GM18870 (cell line): ENCODE measurements around the gene TAX1BP3.
A peak's percentile ranks its signal among the peaks of the same experiment; 100 is the strongest.

Experiments
- ATAC-seq: cut with Tn5 transposase; IDR thresholded peaks from one replicate; pipeline ENCODE4 v1.9.1; 2021; ENCODE audit warnings: moderate library complexity; ENCODE audit not compliant: unreplicated experiment

TAX1BP3 gene

GRCh38 chr17:3659541-3660111, 8.8 kb downstream of the TAX1BP3 start:
- ATAC-seq = no peak

GRCh38 chr17:3658784-3659449, 9.5 kb downstream of the TAX1BP3 start:
- ATAC-seq = no peak

- ATAC-seq = no peak
Observed at GRCh38 chr17:3657874-3658783, 10.2 kb downstream of the TAX1BP3 start.

GRCh38 chr17:3657588-3657869, 10.8 kb downstream of the TAX1BP3 start:
- ATAC-seq = no peak

GRCh38 chr17:3656755-3657587, 11.4 kb downstream of the TAX1BP3 start:
- no peak for ATAC-seq

GRCh38 chr17:3656353-3656752, 12.0 kb downstream of the TAX1BP3 start:
- no peak for ATAC-seq

- ATAC-seq = no peak
Observed at GRCh38 chr17:3655766-3656165, 12.6 kb downstream of the TAX1BP3 start.

GRCh38 chr17:3647769-3648555, 20.4 kb downstream of the TAX1BP3 start:
- no peak for ATAC-seq

GRCh38 chr17:3647251-3647650, 21.1 kb downstream of the TAX1BP3 start:
- ATAC-seq = no peak

GRCh38 chr17:3645310-3645709, 23.1 kb downstream of the TAX1BP3 start:
- ATAC-seq = no peak

GRCh38 chr17:3643889-3644349, 24.5 kb downstream of the TAX1BP3 start:
- ATAC-seq = no peak

GRCh38 chr17:3641717-3642486, 26.5 kb downstream of the TAX1BP3 start:
- ATAC-seq = no peak

- no peak for ATAC-seq
Observed at GRCh38 chr17:3641014-3641413, 27.4 kb downstream of the TAX1BP3 start.

GRCh38 chr17:3639981-3640596, 28.3 kb downstream of the TAX1BP3 start:
- ATAC-seq = no peak

GRCh38 chr17:3636908-3637373, 31.4 kb downstream of the TAX1BP3 start:
- peak; percentile 14 for ATAC-seq

GRCh38 chr17:3636154-3636907, 32.0 kb downstream of the TAX1BP3 start, which contains the start of the genes CTNS and SHPK:
TSS of gene CTNS (plus strand) at chr17:3636760. CDS start at chr17:3640207, 3,447 bp downstream.
TSS of gene SHPK (minus strand) at chr17:3636250. CDS start at chr17:3636219, 31 bp downstream.
- peak; percentile 83 for ATAC-seq

GRCh38 chr17:3635474-3636153, 32.8 kb downstream of the TAX1BP3 start:
- no peak for ATAC-seq
